ENCODE measurements around the gene PTRH1.
"Not testable (repeated sequence)": the region's sequence is repeated elsewhere in the genome, so short reads cannot be mapped to it uniquely, and the experiment has no call there.

Gene PTRH1, protein sequence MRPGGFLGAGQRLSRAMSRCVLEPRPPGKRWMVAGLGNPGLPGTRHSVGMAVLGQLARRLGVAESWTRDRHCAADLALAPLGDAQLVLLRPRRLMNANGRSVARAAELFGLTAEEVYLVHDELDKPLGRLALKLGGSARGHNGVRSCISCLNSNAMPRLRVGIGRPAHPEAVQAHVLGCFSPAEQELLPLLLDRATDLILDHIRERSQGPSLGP

DNA sequence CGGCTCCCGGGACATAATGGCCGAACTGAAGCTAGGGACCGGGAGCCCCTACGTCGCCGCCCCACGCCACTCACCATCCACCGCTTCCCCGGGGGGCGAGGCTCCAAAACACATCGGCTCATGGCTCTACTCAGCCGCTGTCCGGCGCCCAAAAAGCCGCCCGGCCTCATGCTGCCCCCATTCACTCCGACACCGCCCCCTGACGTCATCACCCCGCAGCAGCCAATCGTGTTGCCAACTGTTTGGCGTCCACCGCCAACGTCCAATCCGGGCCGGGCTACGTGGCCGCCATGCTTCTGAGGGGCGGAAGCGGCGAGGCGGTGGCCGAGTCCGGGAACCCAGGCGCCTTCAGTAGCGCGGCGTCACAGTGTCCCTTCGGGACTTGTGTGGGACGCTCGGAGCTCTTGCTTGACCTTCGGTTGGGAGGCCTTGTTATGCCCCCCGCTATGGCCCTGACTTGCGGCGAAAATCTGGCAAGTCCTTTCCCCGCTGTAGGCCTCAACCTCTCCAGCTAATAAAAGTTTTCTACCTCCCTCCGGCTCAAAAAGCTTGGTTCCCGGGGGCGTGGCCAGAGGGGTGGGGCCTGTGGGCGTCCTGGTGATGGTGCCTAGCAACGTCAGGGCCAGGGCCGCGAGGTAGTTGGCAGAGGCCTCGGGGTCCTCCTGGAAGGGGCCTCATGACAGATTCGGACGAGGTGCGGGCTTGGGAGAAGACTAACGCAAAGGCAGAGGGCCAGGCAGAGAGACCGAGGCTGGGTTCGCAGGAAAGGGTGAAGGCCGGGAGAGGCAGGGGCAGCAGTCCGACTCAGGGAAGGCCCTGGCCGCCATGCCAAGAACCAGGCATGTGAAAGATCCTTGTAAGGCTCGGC lies at the start of gene PTRH1, which contains the start of gene TTC16:
Gene PTRH1, minus strand, starts transcription at position 194 of the 868 bp plus-strand sequence. Its CDS starts 24 bp downstream, at position 170.
Gene TTC16, plus strand, starts transcription at position 610 of the 868 bp plus-strand sequence. Its CDS starts 67 bp downstream, at position 677.
- FAIRE-seq, result peak; percentile 98
- DNase-seq (ENCODE audit: extremely low spot score, insufficient read length, low read depth), result peak; percentile 98

DNA sequence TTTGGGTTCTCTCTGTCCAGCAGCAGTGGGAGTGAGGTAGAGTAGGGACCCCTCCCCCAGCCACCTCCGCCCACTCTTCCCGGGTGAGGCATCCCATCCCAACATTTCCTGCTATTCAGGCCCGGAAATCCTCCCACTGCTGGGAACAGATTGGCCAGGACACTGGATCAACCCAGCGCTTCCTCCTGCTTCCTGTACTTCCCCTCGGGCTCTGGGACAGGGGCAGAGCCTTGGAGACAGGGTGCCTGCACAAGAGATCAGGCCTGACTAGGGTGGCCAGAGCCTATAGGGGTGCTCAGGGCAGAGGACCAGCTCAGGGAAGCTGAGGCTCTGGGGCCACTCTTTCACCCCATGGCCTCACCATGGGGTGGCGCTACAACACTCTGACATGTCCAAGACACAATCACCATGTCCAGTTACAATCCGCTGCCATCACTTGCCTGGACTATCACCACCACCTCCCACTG lies 48.5 kb upstream of the PTRH1 start:
- no peak for FAIRE-seq
- no peak for DNase-seq (ENCODE audit: extremely low spot score, insufficient read length, low read depth)

DNA sequence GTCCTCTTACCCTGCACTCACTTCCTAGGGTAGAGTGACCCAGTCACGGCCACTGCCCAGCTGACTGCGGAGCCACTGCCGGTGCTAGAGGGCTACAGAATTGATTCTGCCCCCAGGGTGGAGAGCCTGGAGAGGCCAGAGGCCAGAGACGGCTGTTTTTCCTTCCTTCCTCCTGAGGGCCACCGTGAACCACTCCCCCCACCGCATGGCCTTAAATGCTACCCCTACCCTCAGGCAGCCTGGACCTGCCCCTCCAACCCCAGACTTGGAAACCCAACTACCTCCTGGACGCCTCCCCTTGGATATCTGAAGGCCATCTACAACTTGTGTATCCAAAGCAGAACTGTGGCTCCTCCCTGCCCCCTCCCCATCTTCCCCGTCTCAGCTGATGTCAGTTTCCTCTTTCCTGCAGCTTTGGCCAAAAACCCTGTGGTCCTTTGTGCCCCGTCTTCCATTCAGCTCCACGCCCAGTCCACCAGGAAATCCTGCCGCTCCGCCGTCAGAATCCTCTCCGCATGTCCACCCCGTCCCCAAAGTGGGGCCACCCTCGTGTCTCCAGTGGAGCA lies 46.7 kb upstream of the PTRH1 start:
- FAIRE-seq, result no peak
- no peak for DNase-seq (ENCODE audit: extremely low spot score, insufficient read length, low read depth)

DNA sequence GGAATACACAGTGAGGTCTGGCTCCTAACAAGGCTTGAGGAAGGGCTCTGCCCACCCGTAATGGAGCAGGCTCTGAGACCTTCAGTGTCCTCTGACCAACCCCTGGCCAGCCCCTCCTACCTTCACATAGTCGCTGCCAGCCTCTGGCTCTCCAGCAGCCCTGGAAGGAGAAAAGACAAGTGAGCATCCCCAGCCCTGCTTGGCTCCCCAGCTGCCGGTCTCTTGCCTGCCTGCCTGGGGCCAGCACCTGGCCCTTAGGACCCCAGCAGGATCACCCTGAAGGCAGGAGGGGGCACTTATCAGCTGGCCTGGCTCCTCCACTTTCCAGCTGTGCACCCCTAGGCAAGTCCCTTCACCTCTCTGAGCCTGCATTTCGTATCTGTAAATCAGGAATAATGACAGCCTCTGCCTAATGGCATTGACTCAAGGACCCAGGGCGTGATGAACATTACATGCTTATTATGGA lies 46.1 kb upstream of the PTRH1 start:
- FAIRE-seq, result no peak

DNA sequence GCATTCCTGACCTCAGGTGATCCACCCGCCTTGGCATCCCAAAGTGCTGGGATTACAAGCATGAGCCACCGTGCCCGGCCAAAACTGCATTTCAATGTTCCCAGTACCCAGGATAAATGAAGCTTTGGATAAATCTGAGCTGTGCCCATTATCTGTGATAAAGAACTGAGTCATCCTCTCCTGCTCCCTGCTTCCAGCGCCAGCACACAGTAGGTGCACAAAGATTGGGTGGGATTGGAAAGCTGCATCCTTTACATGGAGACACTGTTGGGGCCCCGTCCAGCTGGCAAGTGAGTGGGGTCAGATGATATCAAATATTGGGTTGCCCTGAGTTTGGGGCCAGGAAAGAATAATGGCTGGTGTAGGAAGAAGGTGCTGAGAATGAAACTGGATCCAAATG lies 45.6 kb upstream of the PTRH1 start:
- no peak for DNase-seq (ENCODE audit: extremely low spot score, insufficient read length, low read depth)
- FAIRE-seq, result no peak

More for the DNA sequence above, 46.1 kb upstream of the PTRH1 start:
- no peak for DNase-seq (ENCODE audit: extremely low spot score, insufficient read length, low read depth)

DNA sequence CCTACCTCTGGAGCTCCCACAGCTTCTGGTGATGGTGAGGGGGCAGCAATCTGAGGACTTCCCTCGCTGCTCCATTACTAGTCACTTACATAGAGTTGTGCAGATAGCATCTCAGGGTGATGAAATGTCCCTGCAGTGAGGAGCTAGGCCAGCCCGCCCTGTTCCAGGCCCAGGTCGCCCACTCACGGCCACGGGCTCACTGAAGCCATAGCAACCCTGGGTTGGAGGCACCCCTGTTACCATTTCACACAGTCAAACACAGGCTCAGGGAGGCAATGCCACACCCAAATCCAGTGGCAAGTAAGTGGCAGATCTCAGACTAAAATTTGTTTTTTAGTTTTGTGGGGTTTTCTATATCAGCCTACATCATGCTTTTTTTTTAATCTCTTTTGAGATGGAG lies 43.4 kb upstream of the PTRH1 start:
- DNase-seq (ENCODE audit: extremely low spot score, insufficient read length, low read depth) (no peak), FAIRE-seq (no peak)

DNA sequence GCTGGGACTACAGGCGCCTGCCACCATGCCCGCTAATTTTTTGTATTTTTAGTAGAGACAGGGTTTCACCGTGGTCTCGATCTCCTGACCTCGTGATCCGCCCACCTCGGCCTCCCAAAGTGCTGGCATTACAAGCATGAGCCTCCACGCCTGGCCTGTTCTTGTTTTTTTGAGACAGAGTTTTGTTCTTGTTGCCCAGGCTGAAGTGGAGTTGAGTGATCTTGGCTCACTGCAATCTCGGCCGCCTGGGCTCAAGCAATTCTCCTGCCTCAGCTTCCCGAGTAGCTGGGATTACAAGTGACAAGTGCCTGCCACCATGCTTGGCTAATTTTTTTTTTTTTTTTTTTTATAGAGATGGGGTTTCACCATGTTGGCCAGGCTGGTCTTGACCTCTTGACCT lies 41.3 kb upstream of the PTRH1 start:
- DNase-seq (ENCODE audit: extremely low spot score, insufficient read length, low read depth); FAIRE-seq: not testable (repeated sequence)

DNA sequence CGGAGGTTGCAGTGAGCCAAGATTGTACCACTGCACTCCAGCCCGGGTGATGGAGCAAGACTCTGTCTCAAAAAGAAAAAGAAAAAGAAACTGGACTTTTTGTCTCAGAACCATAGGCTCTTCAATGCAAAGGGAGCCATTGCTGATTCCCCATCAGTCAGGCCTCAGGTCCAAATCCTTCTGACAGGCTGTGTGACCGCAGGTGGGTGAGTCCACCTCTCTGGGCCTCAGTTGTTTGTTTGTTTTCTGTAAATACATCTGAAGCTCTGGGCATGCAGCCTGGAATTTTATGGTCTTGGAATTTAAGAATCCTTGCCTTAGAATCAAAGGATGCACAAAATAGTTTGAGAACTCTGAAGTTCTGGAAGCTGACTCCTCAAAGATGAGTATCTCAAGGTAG lies 40.8 kb upstream of the PTRH1 start:
- DNase-seq (ENCODE audit: extremely low spot score, insufficient read length, low read depth) (no peak), FAIRE-seq (no peak)

DNA sequence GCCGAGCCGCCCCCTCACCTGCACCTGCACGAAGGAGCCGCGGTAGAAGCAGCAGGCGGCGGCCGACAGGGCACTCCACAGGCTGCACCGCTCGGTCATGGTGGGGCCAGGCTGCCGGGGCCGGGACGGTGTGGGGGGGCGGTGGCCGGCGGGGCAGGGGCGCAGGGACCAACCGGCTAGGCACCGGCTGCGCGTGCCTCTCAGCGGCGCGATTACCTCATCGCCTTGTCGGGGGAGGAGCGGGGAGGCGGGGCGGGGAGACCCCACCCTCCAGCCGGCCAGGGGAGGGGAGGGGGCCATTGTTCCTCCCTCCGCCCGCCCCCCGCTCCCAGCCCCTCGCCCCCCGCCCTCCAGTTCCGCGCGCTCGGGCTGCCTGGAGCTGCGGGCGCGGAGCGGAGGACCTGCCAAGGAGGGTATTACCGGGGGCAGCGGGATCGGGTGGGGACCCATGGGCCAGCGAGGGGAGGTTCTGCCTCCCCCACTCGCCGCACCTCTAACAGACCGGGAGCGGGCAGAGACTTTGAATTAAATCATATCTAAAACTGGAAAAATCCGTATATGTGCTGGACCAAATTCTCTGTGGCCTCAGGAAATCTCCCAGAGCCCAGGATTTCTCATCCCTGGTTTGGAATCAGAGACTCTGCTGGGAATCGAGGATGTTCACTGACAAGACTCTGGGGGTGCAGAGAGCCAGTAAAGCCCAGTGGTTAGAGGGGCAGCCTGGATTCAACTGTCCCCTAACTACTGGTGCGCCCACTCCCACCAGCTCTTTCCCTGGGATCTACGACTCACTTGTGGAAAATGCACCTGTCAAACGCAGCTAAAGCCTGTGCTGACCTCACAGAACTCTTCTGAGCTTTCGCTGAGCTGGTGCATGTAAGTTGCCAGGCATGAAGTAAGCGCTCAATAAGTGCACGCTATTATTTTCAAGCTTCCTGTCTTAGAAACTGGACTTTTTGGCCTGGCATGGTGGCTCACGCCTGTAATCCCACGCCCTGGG lies 39.9 kb upstream of the PTRH1 start:
- FAIRE-seq (no peak), DNase-seq (ENCODE audit: extremely low spot score, insufficient read length, low read depth) (no peak)

DNA sequence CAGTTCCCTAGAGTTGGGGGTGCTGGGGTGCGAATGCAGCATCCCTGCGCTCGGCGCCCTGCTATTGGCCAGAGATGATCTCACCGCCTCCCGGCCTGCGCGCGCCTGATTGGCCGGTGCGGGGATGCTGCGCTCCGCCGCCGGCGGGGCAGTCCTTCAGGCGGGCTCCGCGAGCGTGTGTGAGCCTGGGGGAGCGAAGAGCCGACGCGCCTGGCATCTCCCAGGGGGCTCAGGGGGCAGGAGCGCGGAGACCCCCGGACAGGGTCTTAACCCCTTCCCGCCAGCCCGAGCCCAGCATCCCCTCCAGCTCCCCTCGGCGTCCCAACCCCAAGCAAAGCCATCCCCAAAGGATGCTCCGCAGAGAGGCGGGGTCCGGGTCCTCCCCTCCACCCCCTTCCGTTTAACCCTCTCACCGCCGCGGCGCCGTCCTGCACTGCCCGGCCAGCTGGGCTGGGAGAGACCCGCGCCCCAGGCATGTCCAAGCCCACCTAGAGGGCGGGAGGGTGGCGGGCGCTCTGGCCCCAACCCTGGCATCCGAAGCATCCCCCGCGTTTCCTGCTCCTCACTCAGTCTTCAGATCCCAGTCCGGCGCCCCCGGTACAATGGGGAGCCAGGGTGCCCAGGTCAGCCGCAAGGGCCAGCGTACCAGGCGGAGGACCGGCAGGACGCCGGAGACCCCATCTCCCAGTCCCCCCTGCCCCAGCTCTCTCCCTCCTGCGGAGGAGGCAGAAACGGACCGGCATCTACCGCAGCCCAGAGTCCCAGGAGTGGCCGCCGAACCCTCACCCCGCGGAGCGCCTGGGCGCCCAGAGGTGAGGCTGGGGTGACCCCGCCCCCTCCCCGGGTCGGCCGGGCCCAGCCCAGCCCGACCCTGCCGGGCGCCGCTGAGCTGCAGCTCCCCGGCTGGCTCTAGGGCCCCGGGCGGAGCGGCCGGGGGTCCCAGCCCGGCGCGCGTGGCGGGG lies 38.9 kb upstream of the PTRH1 start:
- no peak for DNase-seq (ENCODE audit: extremely low spot score, insufficient read length, low read depth)
- FAIRE-seq, result no peak

DNA sequence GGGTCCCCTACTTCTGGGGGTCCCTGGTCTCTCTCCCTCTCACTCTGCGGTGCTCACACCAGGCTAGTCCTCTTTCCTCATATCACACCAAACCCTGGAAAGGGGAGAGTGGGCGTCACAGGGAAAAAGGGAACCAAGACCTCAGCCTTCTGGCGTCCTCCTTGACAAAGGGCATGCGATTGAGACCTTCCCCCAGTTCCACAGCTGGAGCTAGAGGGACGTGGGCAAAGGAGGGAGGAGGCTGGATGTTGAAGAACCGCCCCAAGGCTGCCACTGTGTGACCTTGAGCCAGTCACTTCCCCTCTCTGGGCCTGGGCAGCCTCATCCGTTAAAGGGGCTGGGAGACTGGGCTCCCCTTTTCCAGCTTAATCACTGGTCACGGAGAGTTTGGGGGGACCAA lies 38.2 kb upstream of the PTRH1 start:
- DNase-seq (ENCODE audit: extremely low spot score, insufficient read length, low read depth), result no peak
- no peak for FAIRE-seq

DNA sequence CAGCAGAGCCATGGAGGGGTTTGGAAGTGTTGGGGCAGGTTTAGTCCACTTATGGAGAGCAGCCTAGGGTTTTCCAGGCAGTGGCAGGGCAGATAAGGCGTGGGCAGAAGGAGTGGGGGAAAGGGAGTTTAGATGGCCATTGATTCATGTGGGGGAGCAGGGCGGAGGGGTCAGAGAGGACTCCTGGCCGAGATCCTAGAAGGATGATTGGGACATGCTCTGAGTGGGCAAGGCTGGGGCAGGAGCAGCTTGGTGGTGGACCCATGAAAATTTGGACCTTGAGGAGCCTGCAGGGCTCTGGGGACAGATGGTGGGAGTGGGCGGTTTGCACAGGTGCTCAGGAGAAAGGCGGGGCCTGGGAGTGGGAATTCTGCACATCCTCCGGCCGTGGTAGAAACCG lies 37.7 kb upstream of the PTRH1 start:
- DNase-seq (ENCODE audit: extremely low spot score, insufficient read length, low read depth) (no peak), FAIRE-seq (no peak)

DNA sequence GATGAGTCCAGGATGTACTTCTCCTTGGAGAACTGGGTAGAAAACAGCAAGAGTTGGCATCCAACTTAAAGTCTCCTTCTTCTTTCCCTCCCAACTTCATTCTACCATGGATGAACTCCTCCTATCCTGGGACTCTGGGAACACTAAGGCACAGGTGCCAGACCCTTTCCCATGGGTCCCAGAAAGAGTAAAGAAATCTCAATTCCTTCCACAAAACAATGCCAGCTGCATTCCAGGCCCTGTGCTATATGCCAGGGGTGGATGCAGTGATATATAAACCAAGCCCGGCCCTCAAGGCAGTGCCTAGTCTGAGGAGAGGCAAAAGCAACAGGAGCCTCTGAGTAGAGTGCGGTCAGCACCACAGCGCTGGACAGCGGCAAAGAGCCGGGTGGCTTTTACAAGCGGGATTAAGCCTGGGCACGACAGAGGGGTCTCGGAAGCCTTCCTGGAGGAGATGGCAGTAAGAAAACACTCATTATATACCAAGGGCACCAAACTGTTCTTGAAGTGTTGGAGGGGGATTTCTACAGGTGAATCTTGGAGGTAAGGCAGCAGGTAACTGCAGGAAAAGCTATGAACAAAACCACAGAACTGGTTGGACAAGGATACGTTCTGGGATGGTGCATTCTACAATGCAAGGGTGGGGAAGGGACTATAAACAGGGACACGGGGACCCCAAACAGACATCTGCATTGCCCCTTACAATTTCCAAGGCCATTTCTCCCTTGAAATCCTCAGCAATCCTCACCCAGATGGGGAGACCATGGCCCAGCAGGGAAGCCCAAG lies 36.0 kb upstream of the PTRH1 start:
- DNase-seq (ENCODE audit: extremely low spot score, insufficient read length, low read depth), result no peak
- FAIRE-seq, result no peak

DNA sequence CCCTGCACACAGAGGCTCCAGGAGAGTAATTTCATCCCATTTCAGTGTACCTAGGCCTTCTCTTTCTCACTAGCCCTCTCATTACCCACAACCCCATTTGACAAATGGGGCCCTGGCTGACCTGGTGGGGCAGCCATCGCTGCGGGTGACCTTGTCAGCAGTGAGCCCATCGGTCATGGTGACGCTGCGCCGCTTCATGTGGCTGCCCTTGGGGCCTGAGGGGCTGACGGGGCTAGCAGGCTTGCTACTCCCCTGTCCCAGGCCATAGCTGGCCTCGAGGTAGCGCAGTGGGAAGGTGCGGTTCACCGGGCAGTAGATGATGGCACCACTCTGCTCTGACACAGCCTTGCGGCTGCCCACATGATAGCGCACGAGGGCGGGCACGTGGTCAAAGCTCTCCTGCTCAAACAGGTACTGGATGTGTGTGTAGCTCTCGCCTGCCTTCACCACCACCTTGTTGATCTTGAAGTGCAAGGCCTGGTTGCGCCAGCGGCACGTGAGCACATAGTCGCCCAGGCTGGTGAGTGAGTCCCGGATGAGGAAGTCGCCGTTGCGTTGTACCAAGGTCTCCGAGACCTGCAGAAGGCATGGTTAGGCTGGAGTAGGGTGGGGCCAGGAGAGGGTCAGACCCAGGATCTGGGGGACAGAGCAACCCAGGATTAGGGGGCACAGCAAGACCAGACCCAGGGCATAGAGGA lies 33.8 kb upstream of the PTRH1 start:
- DNase-seq (ENCODE audit: extremely low spot score, insufficient read length, low read depth), result no peak
- FAIRE-seq, result no peak

DNA sequence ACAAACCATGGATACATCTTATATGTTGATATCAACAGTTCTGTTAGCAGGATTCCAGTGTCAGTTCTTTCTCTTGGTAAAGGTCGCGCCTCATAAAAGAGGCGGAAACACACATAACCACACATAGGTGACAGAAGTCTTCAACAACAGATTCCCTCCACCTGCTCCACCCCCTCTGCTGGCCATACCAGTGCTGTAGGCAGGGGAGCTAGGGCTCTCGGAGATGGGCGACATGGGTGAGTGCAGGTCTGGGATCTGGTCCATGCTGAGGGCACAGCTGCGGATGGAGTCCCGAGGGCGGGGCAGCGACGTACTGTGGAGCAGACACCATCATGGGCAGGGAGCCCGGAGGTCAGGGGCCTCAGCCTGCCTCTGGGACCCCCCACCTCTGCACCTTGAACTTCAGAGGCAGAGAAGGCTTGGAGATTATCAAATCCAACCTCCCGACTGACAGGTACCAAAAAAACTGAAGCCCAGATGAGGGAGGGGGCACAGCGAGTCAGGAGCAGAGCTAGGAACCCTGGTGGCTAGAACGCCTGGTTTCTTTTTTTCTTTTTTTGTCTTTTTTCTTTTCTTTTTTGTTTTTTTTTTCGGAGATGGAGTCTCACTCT lies 31.6 kb upstream of the PTRH1 start:
- DNase-seq (ENCODE audit: extremely low spot score, insufficient read length, low read depth), result no peak

DNA sequence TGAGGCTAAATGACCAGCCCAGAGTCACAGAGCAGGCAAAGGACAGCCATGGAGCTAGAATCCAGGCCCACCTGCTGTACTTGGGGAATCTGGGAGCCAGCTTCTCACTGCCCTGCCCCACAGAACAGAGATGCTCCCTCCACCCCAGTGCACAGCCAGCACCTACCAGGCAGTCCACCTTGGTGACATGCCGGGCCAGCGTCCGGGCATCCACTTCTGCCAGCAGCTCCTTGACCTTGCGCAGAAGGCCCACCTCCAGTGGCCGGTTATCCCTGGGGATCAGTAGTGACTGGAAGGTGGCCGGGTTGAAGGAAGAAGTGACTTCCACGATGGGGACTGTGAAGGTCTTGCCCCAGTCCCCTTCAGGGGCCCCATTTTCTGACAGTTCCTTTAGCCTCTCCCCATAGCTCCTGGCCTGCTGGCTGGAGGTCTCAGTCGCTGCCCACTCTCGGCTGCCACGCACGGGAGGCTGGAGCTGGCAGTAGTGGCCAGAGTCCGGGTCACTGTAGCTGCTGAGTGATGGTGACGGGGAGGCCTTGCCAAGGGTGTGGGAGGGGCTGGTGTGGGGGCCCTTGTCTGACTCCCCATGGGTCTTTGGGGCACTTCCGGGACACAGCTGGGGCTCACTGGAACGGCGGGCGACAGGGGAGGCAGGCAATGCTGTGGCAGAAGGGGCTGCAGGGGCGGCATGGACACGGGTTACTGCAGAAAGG lies 29.1 kb upstream of the PTRH1 start:
- FAIRE-seq, result no peak
- no peak for DNase-seq (ENCODE audit: extremely low spot score, insufficient read length, low read depth)

More for the DNA sequence above, 31.6 kb upstream of the PTRH1 start:
- no peak for FAIRE-seq
